ENCODE results near the gene ZNF497.
A peak's percentile ranks its signal among the peaks of the same experiment; 100 is the strongest.

ZNF497 gene

GRCh38 chr19:58346961-58347929 lies 15.3 kb downstream of the ZNF497 start:
- TF ChIP-seq CTCF (conservative IDR thresholded peaks at IDR 0.05; ENCODE audit: low read length) = no peak
- peak overlapping the region; percentile 91 for H3K4me3 ChIP-seq (ENCODE audit: low read length)
- DNase-seq (ENCODE audit: low read depth) = peak; percentile 70

DNA sequence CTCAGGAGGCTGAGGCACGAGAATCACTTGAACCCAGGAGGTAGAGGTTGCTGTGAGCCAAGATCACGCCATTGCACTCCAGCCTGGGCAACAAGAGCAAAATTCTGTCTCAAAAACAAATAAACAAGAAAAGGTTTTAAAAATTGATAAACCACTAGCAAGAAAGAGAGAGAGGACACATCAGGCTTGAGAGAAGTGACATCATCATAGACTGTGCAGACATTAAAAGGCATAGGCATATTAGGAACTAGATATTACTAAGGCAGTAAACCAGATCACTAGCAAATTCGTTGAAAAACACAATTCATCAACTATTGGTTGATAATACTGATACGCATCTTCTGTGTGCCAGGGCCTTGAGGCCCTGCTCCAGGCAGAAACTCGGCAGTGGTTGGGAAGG lies 17.0 kb downstream of the ZNF497 start:
- H3K4me3 ChIP-seq (ENCODE audit: low read length) = no peak overlapping the region
- no peak for TF ChIP-seq CTCF (conservative IDR thresholded peaks at IDR 0.05; ENCODE audit: low read length)

GRCh38 chr19:58338825-58339558 lies 23.6 kb downstream of the ZNF497 start:
- TF ChIP-seq CTCF (conservative IDR thresholded peaks at IDR 0.05; ENCODE audit: low read length) = no peak
- DNase-seq (ENCODE audit: low read depth) = no peak
- H3K4me3 ChIP-seq (ENCODE audit: low read length) = no peak overlapping the region

More for the DNA sequence above, 17.0 kb downstream of the ZNF497 start:
- no peak for DNase-seq (ENCODE audit: low read depth)

DNA sequence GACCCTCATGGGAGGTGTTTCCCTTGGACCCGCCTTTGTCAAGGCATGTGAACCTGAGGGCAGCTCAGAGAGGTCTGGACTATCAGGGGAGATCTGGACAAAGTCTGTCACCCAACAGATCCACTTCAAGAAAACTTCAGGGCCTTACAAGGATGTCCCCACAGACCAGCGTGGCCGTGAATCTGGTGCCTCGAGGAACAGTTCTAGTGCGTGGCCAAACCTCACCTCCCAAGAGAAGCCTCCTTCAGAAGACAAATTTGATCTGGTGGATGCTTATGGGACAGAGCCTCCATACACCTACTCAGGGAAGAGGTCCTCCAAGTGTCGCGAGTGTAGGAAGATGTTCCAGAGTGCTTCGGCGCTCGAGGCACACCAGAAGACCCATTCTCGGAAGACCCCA lies 24.2 kb downstream of the ZNF497 start:
- H3K4me3 ChIP-seq (ENCODE audit: low read length) = no peak overlapping the region
- no peak for TF ChIP-seq CTCF (conservative IDR thresholded peaks at IDR 0.05; ENCODE audit: low read length)
- no peak for DNase-seq (ENCODE audit: low read depth)

DNA sequence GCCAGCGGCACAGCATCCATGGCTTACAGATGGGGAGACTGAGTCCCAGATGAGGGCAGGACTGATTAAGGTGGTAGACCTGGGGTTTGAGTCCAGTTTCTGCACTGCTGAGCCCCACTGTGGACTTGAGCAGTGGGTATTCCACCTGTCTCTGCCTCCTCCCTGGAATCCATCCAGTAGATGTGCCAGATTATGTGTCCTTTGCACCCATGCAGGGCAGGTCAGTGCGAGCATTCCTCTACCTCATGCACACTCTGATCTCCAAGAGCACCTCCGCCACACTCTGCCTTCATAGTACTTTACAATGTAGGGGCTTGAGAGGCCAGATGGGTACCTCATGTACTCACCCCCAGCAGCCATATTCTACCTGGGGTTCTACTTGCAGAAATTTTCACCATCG lies 25.7 kb downstream of the ZNF497 start:
- H3K4me3 ChIP-seq (ENCODE audit: low read length) = no peak overlapping the region
- no peak for TF ChIP-seq CTCF (conservative IDR thresholded peaks at IDR 0.05; ENCODE audit: low read length)
- DNase-seq (ENCODE audit: low read depth) = no peak

DNA sequence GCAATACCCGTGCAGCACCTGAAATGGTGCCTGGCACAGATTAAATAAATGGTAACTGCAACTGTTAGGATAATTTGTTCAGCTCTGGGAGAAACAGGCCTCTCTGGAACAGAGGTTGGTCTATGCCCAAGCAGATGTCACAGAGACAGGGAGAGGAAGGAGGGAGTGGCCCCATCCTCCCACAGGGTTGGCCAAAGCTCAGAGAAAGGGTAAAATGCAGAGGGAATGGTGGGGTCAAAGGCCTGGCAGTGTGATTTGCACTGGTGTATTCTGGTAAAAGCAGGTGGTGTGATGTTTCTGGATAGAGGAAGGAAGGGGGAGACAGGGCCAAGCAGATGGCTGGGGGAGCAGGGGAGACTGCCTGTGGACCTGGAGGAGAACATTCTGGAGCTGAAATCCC lies 26.3 kb downstream of the ZNF497 start:
- DNase-seq (ENCODE audit: low read depth) = no peak
- no peak overlapping the region for H3K4me3 ChIP-seq (ENCODE audit: low read length)
- no peak for TF ChIP-seq CTCF (conservative IDR thresholded peaks at IDR 0.05; ENCODE audit: low read length)

All from AG10803 (cell line).